CD4-positive, alpha-beta T cell (primary cell): ENCODE data around the gene PAFAH2. TPM values are rescaled to one million over a fixed set of nuclear protein-coding genes. Genes with fewer than 3 reads are reported as not detected.

Experiments used
- ATAC-seq: fragments of 200-7000 bp; cut with Tn5 transposase; one replicate; pipeline ENCODE4 v1.10.0; 2022; ENCODE audit warnings: mild to moderate bottlenecking; ENCODE audit not compliant: poor library complexity
- CTCF ChIA-PET: fragments of 350-600 bp; sonication (Branson Sonifier 250); formaldehyde crosslinking; loops from one replicate; lab custom pipeline; 2021; ENCODE audit warnings: antibody characterized with exemption, inconsistent platforms; lab: Charles Lee
- POLR2A ChIA-PET: fragments of 350-600 bp; sonication (Branson Sonifier 250); formaldehyde crosslinking; loops from one replicate; lab custom pipeline; 2021; ENCODE audit warnings: antibody characterized with exemption, inconsistent platforms; lab: Charles Lee
- DNase-seq, 14 experiments: peaks; one replicate each; pipeline ENCODE4 v3.0.0-alpha.2; 2013 to 2020; ENCODE audit warnings: mixed read lengths in 2 of 14
- H3K27ac ChIP-seq, 2 donors: one replicate each; pipeline versions ENCODE4 v1.5.1 to v1.7.0; 2013; ENCODE audit warnings: low read length in 2 of 2, low read depth in 1 of 2, mild to moderate bottlenecking in 1 of 2
- H3K27me3 ChIP-seq, 2 experiments: 1 replicate in 1 of 2; 2 replicates in 1 of 2; pipeline versions ENCODE4 v1.6.1 to v1.7.0; 2013; ENCODE audit warnings: low read length in 2 of 2, control low read depth in 1 of 2, mild to moderate bottlenecking in 1 of 2, moderate library complexity in 1 of 2; ENCODE audit not compliant: insufficient read depth in 2 of 2, control insufficient read depth in 1 of 2
- H3K36me3 ChIP-seq: one replicate; pipeline ENCODE4 v1.6.1; 2013; ENCODE audit warnings: low read length, control low read depth; ENCODE audit not compliant: insufficient read depth
- H3K4me1 ChIP-seq: one replicate; pipeline ENCODE4 v1.6.1; 2013; ENCODE audit warnings: low read length, control low read depth; ENCODE audit not compliant: insufficient read depth
- H3K4me3 ChIP-seq: one replicate; pipeline ENCODE4 v1.5.1; 2013; ENCODE audit warnings: mild to moderate bottlenecking, low read length, moderate library complexity
- H3K9me3 ChIP-seq, 2 experiments: 1 replicate in 1 of 2; 2 replicates in 1 of 2; pipeline versions ENCODE4 v1.6.1 to v1.7.0; 2013; ENCODE audit warnings: low read length in 2 of 2, mild to moderate bottlenecking in 2 of 2, control low read depth in 1 of 2, moderate library complexity in 1 of 2; ENCODE audit not compliant: control insufficient read depth in 1 of 2, insufficient read depth in 1 of 2
- H3K27ac Mint-ChIP-seq: one replicate; pipeline ENCODE4 v1.8.0; 2020; ENCODE audit warnings: mixed read lengths
- H3K27me3 Mint-ChIP-seq: one replicate; pipeline ENCODE4 v1.8.0; 2021; ENCODE audit warnings: mixed read lengths
- H3K36me3 Mint-ChIP-seq: one replicate; pipeline ENCODE4 v1.8.0; 2021; ENCODE audit warnings: low read depth, mixed read lengths
- H3K4me1 Mint-ChIP-seq: one replicate; pipeline ENCODE4 v1.8.0; 2021; ENCODE audit warnings: low read depth, mixed read lengths
- H3K4me3 Mint-ChIP-seq: one replicate; pipeline ENCODE4 v1.8.0; 2020; ENCODE audit warnings: mild to moderate bottlenecking, mixed read lengths
- H3K9me3 Mint-ChIP-seq: one replicate; pipeline ENCODE4 v1.8.0; 2020; ENCODE audit warnings: mixed read lengths
- CTCF ChIP-seq: fragments of 200-600 bp; IDR thresholded peaks from one replicate; pipeline ENCODE4 v1.8.0; 2022; ENCODE audit warnings: antibody characterized with exemption, mild to moderate bottlenecking
- intact Hi-C, 2 experiments: fragments of 100-400 bp; cut with DNase I in 1 of 2; cut with micrococcal nuclease in 1 of 2; formaldehyde crosslinking; loops; one replicate each; pipeline versions ENCODE4 v1.15.1 to v1.9.0; 2023 to 2025; cut with DNase I, micrococcal nuclease
- total RNA-seq, 174 experiments: library from RNA in 2 of 174; stranded (reverse) in 2 of 174; gene quantifications; one replicate each; pipeline ENCODE4 v1.2.3 and lab custom pipeline; 2021 to 2026

Gene PAFAH2
- total RNA-seq, 2 experiments from 2014 or later: 7.9 to 8.1 TPM

- DNase-seq: no peak
- intact Hi-C loops: no loop called here
- H3K4me3 Mint-ChIP-seq: no peak overlapping the region
- peaks cover 4% of the 10 kb centered on the region for H3K4me1 Mint-ChIP-seq
- ChIA-PET CTCF (no interaction called here), POLR2A (no interaction called here)
- no peak for ATAC-seq
- Histone ChIP-seq H3K9me3 (no peaks in the 10 kb centered on the region), H3K27me3 (no peaks in the 10 kb centered on the region), H3K27ac (no peak overlapping the region), H3K4me3 (no peak overlapping the region), H3K4me1 (no peaks in the 10 kb centered on the region), H3K36me3 (no peaks in the 10 kb centered on the region)
- H3K9me3 Mint-ChIP-seq: no peaks in the 10 kb centered on the region
- no peak for TF ChIP-seq CTCF
- no peaks in the 10 kb centered on the region for H3K36me3 Mint-ChIP-seq
- H3K27ac Mint-ChIP-seq: no peak overlapping the region
- no peaks in the 10 kb centered on the region for H3K27me3 Mint-ChIP-seq
Observed at GRCh38 chr1:26023009-26023408, 25.1 kb upstream of the PAFAH2 start.

- no peaks in the 10 kb centered on the region for H3K9me3 Mint-ChIP-seq
- H3K4me1 Mint-ChIP-seq: peaks cover 4% of the 10 kb centered on the region
- DNase-seq (no peak), ATAC-seq (no peak)
- Histone ChIP-seq H3K4me1 (no peaks in the 10 kb centered on the region), H3K27ac (no peak overlapping the region), H3K9me3 (no peaks in the 10 kb centered on the region), H3K27me3 (no peaks in the 10 kb centered on the region), H3K4me3 (no peak overlapping the region), H3K36me3 (no peaks in the 10 kb centered on the region)
- POLR2A ChIA-PET: no interaction called here
- H3K27ac Mint-ChIP-seq: no peak overlapping the region
- CTCF ChIA-PET: no interaction called here
- no peaks in the 10 kb centered on the region for H3K36me3 Mint-ChIP-seq
- no peak overlapping the region for H3K4me3 Mint-ChIP-seq
- intact Hi-C loops: no loop called here
- TF ChIP-seq CTCF: no peak
- H3K27me3 Mint-ChIP-seq: no peaks in the 10 kb centered on the region
Observed at GRCh38 chr1:26022404-26022779, 24.5 kb upstream of the PAFAH2 start.

- intact Hi-C loops: no loop called here
- Mint-ChIP-seq H3K9me3 (no peaks in the 10 kb centered on the region), H3K36me3 (no peaks in the 10 kb centered on the region), H3K27ac (no peak within 1 kb of the TSS), H3K4me1 (peaks cover 10% of the 10 kb centered on the region), H3K27me3 (no peaks in the 10 kb centered on the region), H3K4me3 (no peak within 1 kb of the TSS)
- ATAC-seq (no peak), DNase-seq (no peak)
- Histone ChIP-seq H3K36me3 (no peaks in the 10 kb centered on the region), H3K4me1 (no peaks in the 10 kb centered on the region), H3K9me3 (no peaks in the 10 kb centered on the region), H3K27me3 (no peaks in the 10 kb centered on the region), H3K4me3 (no peak within 1 kb of the TSS), H3K27ac (no peak within 1 kb of the TSS)
- TF ChIP-seq CTCF: no peak
- ChIA-PET CTCF (no interaction called here), POLR2A (no interaction called here)
Observed at GRCh38 chr1:26021647-26022403, 24.0 kb upstream of the PAFAH2 start, which contains the start of gene EXTL1. TSS of gene EXTL1 (plus strand) at chr1:26021775. CDS start at chr1:26022647, 872 bp downstream.
